Mesenchymal stem cell (in vitro differentiated cells and primary cell): ENCODE results near the gene GP1BB.

Source experiments
- DNase-seq: peaks from one replicate; pipeline ENCODE4 v3.0.0-alpha.2; 2013
- H2AFZ ChIP-seq: one replicate; pipeline ENCODE4 v1.6.1; 2013; ENCODE audit warnings: low read depth, mild to moderate bottlenecking, control low read depth, inconsistent platforms, low read length, moderate library complexity
- H2AK5ac ChIP-seq: 2 replicates; pipeline ENCODE4 v1.6.1; 2013; ENCODE audit warnings: low read length, moderate library complexity, mild to moderate bottlenecking, inconsistent platforms; ENCODE audit not compliant: severe bottlenecking
- H2BK120ac ChIP-seq: one replicate; pipeline ENCODE4 v1.6.1; 2013; ENCODE audit warnings: low read depth, mild to moderate bottlenecking, inconsistent platforms, low read length, moderate library complexity
- H2BK12ac ChIP-seq, 2 experiments: one replicate each; pipeline ENCODE4 v1.6.1; 2013; ENCODE audit warnings: inconsistent platforms in 2 of 2, low read length in 2 of 2, mild to moderate bottlenecking in 2 of 2, moderate library complexity in 2 of 2, control low read depth in 1 of 2
- H2BK15ac ChIP-seq: one replicate; pipeline ENCODE4 v1.6.1; 2013; ENCODE audit warnings: mild to moderate bottlenecking, low read depth, inconsistent platforms; ENCODE audit not compliant: poor library complexity, severe bottlenecking
- H2BK5ac ChIP-seq: 2 replicates; pipeline ENCODE4 v1.6.1; 2013; ENCODE audit warnings: low read depth, mild to moderate bottlenecking, low read length, control low read depth, inconsistent platforms; ENCODE audit not compliant: poor library complexity, severe bottlenecking
- H3K14ac ChIP-seq, 2 experiments: one replicate each; pipeline ENCODE4 v1.6.1; 2013; ENCODE audit warnings: inconsistent platforms in 2 of 2, low read length in 2 of 2, control low read depth in 1 of 2, mild to moderate bottlenecking in 1 of 2, moderate library complexity in 1 of 2
- H3K18ac ChIP-seq, 2 experiments: one replicate each; pipeline ENCODE4 v1.6.1; 2013; ENCODE audit warnings: inconsistent platforms in 2 of 2, low read length in 2 of 2, control low read depth in 1 of 2, low read depth in 1 of 2, mild to moderate bottlenecking in 1 of 2
- H3K23ac ChIP-seq, 2 experiments: one replicate each; pipeline ENCODE4 v1.6.1; 2013; ENCODE audit warnings: inconsistent platforms in 2 of 2, low read length in 2 of 2, mild to moderate bottlenecking in 2 of 2, moderate library complexity in 2 of 2, control low read depth in 1 of 2
- H3K27ac ChIP-seq: 2 replicates; pipeline ENCODE4 v1.5.1; 2013; ENCODE audit warnings: mild to moderate bottlenecking, moderate library complexity, low read length, control low read depth, inconsistent platforms; ENCODE audit not compliant: poor library complexity, severe bottlenecking
- H3K27me3 ChIP-seq, 2 experiments: 2 replicates each; pipeline versions ENCODE4 v1.6.1 to v1.7.0; 2013; ENCODE audit warnings: low read length in 2 of 2, mild to moderate bottlenecking in 2 of 2, moderate library complexity in 2 of 2, control low read depth in 1 of 2, inconsistent platforms in 1 of 2; ENCODE audit not compliant: control insufficient read depth in 1 of 2, insufficient read depth in 1 of 2
- H3K36me3 ChIP-seq, 2 experiments: 2 replicates each; pipeline versions ENCODE4 v1.6.1 to v1.7.0; 2013; ENCODE audit warnings: low read length in 2 of 2, control low read depth in 1 of 2, inconsistent platforms in 1 of 2, low read depth in 1 of 2, mild to moderate bottlenecking in 1 of 2; ENCODE audit not compliant: insufficient read depth in 2 of 2, control insufficient read depth in 1 of 2
- H3K4ac ChIP-seq, 2 experiments: one replicate each; pipeline ENCODE4 v1.6.1; 2013; ENCODE audit warnings: inconsistent platforms in 2 of 2, low read length in 2 of 2, mild to moderate bottlenecking in 2 of 2, moderate library complexity in 2 of 2, control low read depth in 1 of 2, low read depth in 1 of 2
- H3K4me1 ChIP-seq: 2 replicates; pipeline ENCODE4 v1.6.1; 2013; ENCODE audit warnings: low read depth, low read length, control low read depth; ENCODE audit not compliant: control insufficient read depth, insufficient read depth
- H3K4me2 ChIP-seq: 2 replicates; pipeline ENCODE4 v1.6.1; 2013; ENCODE audit warnings: low read length, mild to moderate bottlenecking, inconsistent platforms; ENCODE audit not compliant: poor library complexity, severe bottlenecking
- H3K4me3 ChIP-seq, 2 experiments: 2 replicates each; pipeline versions ENCODE4 v1.5.1 to v1.7.0; 2013; ENCODE audit warnings: low read length in 2 of 2, mild to moderate bottlenecking in 2 of 2, control low read depth in 1 of 2, low read depth in 1 of 2; ENCODE audit not compliant: insufficient read depth in 1 of 2
- H3K79me1 ChIP-seq: replicated peaks from 2 replicates; pipeline ENCODE4 v1.6.1; 2013; ENCODE audit warnings: mild to moderate bottlenecking, control low read depth, low read length, inconsistent platforms; ENCODE audit not compliant: poor library complexity, severe bottlenecking
- H3K9ac ChIP-seq: 2 replicates; pipeline ENCODE4 v1.7.0; 2013; ENCODE audit warnings: mild to moderate bottlenecking, low read length, moderate library complexity
- H3K9me3 ChIP-seq: 2 replicates; pipeline ENCODE4 v1.7.0; 2013; ENCODE audit warnings: mild to moderate bottlenecking, low read length; ENCODE audit not compliant: control insufficient read depth
- H4K8ac ChIP-seq: one replicate; pipeline ENCODE4 v1.6.1; 2013; ENCODE audit warnings: inconsistent platforms, mild to moderate bottlenecking, low read length, moderate library complexity
- H4K91ac ChIP-seq: one replicate; pipeline ENCODE4 v1.6.1; 2013; ENCODE audit warnings: mild to moderate bottlenecking, low read length, inconsistent platforms
- WGBS: methylation state at CpG from one replicate; pipeline ENCODE4 v1.1.7; 2013; ENCODE audit warnings: mixed read lengths; 5-methylcytosine and 5-hydroxymethylcytosine counted together

GP1BB gene

DNA sequence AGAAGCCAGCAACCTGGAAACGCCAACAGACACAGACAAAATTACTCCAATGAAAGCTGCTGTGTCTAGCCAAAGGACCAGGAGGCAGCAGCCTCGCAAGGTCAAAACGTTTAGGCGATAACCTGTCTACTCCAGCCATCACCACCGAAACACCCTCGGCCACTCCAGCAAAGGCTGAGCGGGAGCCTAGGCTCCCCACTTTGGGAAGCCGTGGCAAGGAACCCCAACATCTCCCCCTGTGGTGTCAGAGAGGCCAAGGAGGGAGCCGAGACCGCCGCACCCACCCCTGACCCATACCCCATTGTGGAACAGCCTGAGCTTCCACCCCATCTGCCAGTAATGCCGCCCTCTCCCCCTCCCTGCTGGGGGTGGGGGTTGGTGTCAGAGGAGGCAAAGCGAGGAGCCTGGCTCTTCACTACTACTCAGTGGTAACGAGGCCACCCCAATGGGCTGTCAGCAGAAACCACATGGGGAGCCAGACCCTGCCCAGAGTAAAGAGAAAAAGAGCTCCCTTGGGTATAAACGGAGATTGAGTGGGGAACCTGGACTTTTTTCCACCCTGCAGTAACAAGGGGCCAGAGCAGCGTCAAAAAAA lies 43.0 kb upstream of the GP1BB start:
- Histone ChIP-seq H3K27me3 (peaks cover 4 to 44% of the 10 kb centered on the region in 2 experiments), H3K23ac (no peak overlapping the region), H4K91ac (no peak overlapping the region), H3K4me1 (no peaks in the 10 kb centered on the region), H3K9me3 (no peaks in the 10 kb centered on the region), H3K14ac (no peak overlapping the region), H2BK120ac (no peak overlapping the region), H3K4me2 (no peak overlapping the region), H2BK15ac (no peak overlapping the region), H3K79me1 (no peaks in the 10 kb centered on the region), H2AK5ac (no peak overlapping the region), H4K8ac (no peak overlapping the region), H3K9ac (no peak overlapping the region), H3K27ac (no peak overlapping the region), H2AFZ (no peak overlapping the region), H3K4ac (no peak overlapping the region), H3K4me3 (no peak overlapping the region), H3K18ac (no peak overlapping the region), H2BK12ac (no peak overlapping the region), H3K36me3 (no peaks in the 10 kb centered on the region), H2BK5ac (no peak overlapping the region)
- no peak for DNase-seq
- 90% methylated on average over 12 of the region's 16 CpGs for WGBS

- Histone ChIP-seq H2AK5ac (no peak overlapping the region), H2BK120ac (no peak overlapping the region), H3K4me3 (no peak overlapping the region), H3K27ac (no peak overlapping the region), H3K4me2 (no peak overlapping the region), H3K18ac (no peak overlapping the region), H2AFZ (no peak overlapping the region), H3K9ac (no peak overlapping the region), H3K4me1 (no peaks in the 10 kb centered on the region), H2BK12ac (no peak overlapping the region), H3K4ac (no peak overlapping the region), H3K27me3 (peaks cover 4 to 46% of the 10 kb centered on the region in 2 experiments), H4K91ac (no peak overlapping the region), H2BK15ac (no peak overlapping the region), H3K79me1 (no peaks in the 10 kb centered on the region), H3K14ac (no peak overlapping the region), H3K23ac (no peak overlapping the region), H4K8ac (no peak overlapping the region), H2BK5ac (no peak overlapping the region), H3K9me3 (no peaks in the 10 kb centered on the region), H3K36me3 (no peaks in the 10 kb centered on the region)
- 96% methylated on average over 9 of the region's 11 CpGs for WGBS
- DNase-seq, result no peak
Observed at GRCh38 chr22:19680911-19681862, 42.2 kb upstream of the GP1BB start.

GRCh38 chr22:19681863-19682245 lies 41.5 kb upstream of the GP1BB start:
- no peak overlapping the region for H2AFZ ChIP-seq
- H3K4me3 ChIP-seq, result no peak overlapping the region
- H3K9ac ChIP-seq, result no peak overlapping the region
- no peak overlapping the region for H3K18ac ChIP-seq
- H3K4ac ChIP-seq, result no peak overlapping the region
- H3K4me1 ChIP-seq, result no peaks in the 10 kb centered on the region
- H3K9me3 ChIP-seq, result no peaks in the 10 kb centered on the region
- no peak overlapping the region for H3K27ac ChIP-seq
- no peak overlapping the region for H4K91ac ChIP-seq
- no peak overlapping the region for H2BK5ac ChIP-seq
- no peaks in the 10 kb centered on the region for H3K36me3 ChIP-seq
- peaks cover 4 to 53% of the 10 kb centered on the region in 2 experiments for H3K27me3 ChIP-seq
- H2BK12ac ChIP-seq, result no peak overlapping the region
- no peak for DNase-seq
- no peak overlapping the region for H2BK15ac ChIP-seq
- H2AK5ac ChIP-seq, result no peak overlapping the region
- H3K4me2 ChIP-seq, result no peak overlapping the region
- no peak overlapping the region for H2BK120ac ChIP-seq
- no peak overlapping the region for H3K23ac ChIP-seq
- WGBS, result 79% methylated on average over 5 of the region's 6 CpGs
- H3K14ac ChIP-seq, result no peak overlapping the region
- H4K8ac ChIP-seq, result no peak overlapping the region
- no peaks in the 10 kb centered on the region for H3K79me1 ChIP-seq

DNA sequence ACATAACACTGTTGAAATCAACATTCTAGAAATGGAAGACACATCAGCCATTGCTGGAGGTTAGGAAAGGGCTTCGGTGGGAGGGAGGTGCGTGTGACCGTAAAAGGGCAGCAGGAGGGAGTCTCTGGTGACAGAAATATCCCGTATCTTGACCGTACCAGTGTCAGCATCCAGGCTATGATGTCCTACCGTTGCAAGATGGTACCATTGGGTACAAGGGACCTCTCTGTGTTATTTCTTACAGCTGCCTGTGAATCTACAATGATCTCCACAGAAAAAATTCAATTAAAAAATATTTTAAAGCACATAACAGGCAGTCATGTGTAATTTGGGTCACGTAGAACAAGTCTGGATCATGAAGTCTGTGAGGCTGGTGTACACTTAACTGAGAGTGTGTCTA lies 36.4 kb upstream of the GP1BB start:
- Histone ChIP-seq H3K9ac (no peak overlapping the region), H2BK15ac (no peak overlapping the region), H2AK5ac (no peak overlapping the region), H2BK5ac (no peak overlapping the region), H2AFZ (no peak overlapping the region), H2BK12ac (no peak overlapping the region), H3K36me3 (no peaks in the 10 kb centered on the region), H3K18ac (no peak overlapping the region), H3K23ac (no peak overlapping the region), H3K4me2 (no peak overlapping the region), H3K4ac (no peak overlapping the region), H3K27ac (no peak overlapping the region), H4K91ac (no peak overlapping the region), H3K9me3 (no peaks in the 10 kb centered on the region), H3K4me1 (no peaks in the 10 kb centered on the region), H3K14ac (no peak overlapping the region), H2BK120ac (no peak overlapping the region), H4K8ac (no peak overlapping the region), H3K4me3 (no peak overlapping the region), H3K27me3 (peaks cover 17 to 64% of the 10 kb centered on the region in 2 experiments), H3K79me1 (no peaks in the 10 kb centered on the region)
- WGBS, result 94% methylated on average over 7 of the region's 7 CpGs
- no peak for DNase-seq
